Adrenal gland (tissue), 5 donors: ENCODE measurements around the gene UACA.

Experiments
- CTCF ChIP-seq, 6 experiments: fragments of 450-650 bp in 4 of 6; fragments of 200-600 bp in 2 of 6; sonication (generic) in 1 of 6; IDR thresholded peaks; 1 replicate in 5 of 6; 2 replicates in 1 of 6; pipeline versions ENCODE4 v1.5.1 to v1.8.0; 2016 to 2021; ENCODE audit warnings: antibody characterized with exemption in 6 of 6, mild to moderate bottlenecking in 2 of 6, moderate library complexity in 1 of 6
- POLR2A ChIP-seq, 2 donors: fragments of 450-650 bp; IDR thresholded peaks; one replicate each; pipeline ENCODE4 v1.6.1; 2017; ENCODE audit warnings: antibody characterized with exemption in 2 of 2, mild to moderate bottlenecking in 2 of 2, moderate library complexity in 1 of 2
- donor health status: DM: no; HTN: no; CAD: no.

GRCh38 chr15:70786996-70787395 is 23.6 kb upstream of the UACA start:
- TF ChIP-seq CTCF (IDR thresholded peaks at IDR 0.05) (no peak), POLR2A (IDR thresholded peaks at IDR 0.05) (no peak)
